HL-60 (cell line): ENCODE results near the gene PAPOLB.

Experiments used
- GABPA ChIP-seq: IDR thresholded peaks from 2 replicates; pipeline ENCODE4 v1.6.1; 2012; ENCODE audit warnings: low read depth
- POLR2AphosphoS5 ChIP-seq: IDR thresholded peaks from 2 replicates; pipeline ENCODE4 v1.6.1; 2012; ENCODE audit warnings: low read depth
- REST ChIP-seq: IDR thresholded peaks from 2 replicates; pipeline ENCODE4 v1.6.1; 2012; ENCODE audit warnings: low read depth; ENCODE audit not compliant: insufficient replicate concordance
- TF ChIP-seq, protein P1 (sequence below): IDR thresholded peaks from one replicate; pipeline ENCODE4 v1.5.1; 2011; ENCODE audit warnings: low read length, control low read depth, inconsistent platforms; ENCODE audit not compliant: insufficient read depth

- TF ChIP-seq, protein P1, sequence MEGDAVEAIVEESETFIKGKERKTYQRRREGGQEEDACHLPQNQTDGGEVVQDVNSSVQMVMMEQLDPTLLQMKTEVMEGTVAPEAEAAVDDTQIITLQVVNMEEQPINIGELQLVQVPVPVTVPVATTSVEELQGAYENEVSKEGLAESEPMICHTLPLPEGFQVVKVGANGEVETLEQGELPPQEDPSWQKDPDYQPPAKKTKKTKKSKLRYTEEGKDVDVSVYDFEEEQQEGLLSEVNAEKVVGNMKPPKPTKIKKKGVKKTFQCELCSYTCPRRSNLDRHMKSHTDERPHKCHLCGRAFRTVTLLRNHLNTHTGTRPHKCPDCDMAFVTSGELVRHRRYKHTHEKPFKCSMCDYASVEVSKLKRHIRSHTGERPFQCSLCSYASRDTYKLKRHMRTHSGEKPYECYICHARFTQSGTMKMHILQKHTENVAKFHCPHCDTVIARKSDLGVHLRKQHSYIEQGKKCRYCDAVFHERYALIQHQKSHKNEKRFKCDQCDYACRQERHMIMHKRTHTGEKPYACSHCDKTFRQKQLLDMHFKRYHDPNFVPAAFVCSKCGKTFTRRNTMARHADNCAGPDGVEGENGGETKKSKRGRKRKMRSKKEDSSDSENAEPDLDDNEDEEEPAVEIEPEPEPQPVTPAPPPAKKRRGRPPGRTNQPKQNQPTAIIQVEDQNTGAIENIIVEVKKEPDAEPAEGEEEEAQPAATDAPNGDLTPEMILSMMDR = no peak
- TF ChIP-seq POLR2AphosphoS5 (no peak), REST (no peak), GABPA (no peak)
Observed at GRCh38 chr7:4856336-4857057, 5.3 kb downstream of the PAPOLB start.
